Measurements from ENCODE around the gene EPHA3. TPM values are rescaled to one million over a fixed set of nuclear protein-coding genes. Genes with fewer than 3 reads are reported as not detected.

The EPHA3 gene
- polyA plus RNA-seq, 2 of the 4 experiments (the other 2 are of a cell fraction), result not detected

GRCh38 chr3:89116476-89116875 is 9.1 kb downstream of the EPHA3 start:
- CTCF ChIA-PET, result interaction anchor here (0.7 kb wide), 1 partner anchor 814 kb away, joined by 3 read pairs; no protein-coding TSS in a partner anchor
- FAIRE-seq, result no peak
- POLR2A ChIA-PET, result no interaction called here

GRCh38 chr3:89138048-89138447 is 30.6 kb downstream of the EPHA3 start:
- WGBS (ENCODE audit: missing lambda C conversion rate), result 44% methylated on average over 2 of the region's 2 CpGs
- POLR2A ChIA-PET, result no interaction called here
- TF ChIP-seq FOSL2 (IDR thresholded peaks at IDR 0.05) (no peak), FOSL2 (CRISPR knock-in tag; IDR thresholded peaks at IDR 0.05) (no peak), HOXA7 (CRISPR knock-in tag; IDR thresholded peaks at IDR 0.05) (no peak), ESRRA (IDR thresholded peaks at IDR 0.05; ENCODE audit: borderline replicate concordance, low read length) (no peak), BHLHE40 (IDR thresholded peaks at IDR 0.05; ENCODE audit: low read depth, low read length) (no peak), NR3C1 (IDR thresholded peaks at IDR 0.05) (no peak), HOXB5 (CRISPR knock-in tag; IDR thresholded peaks at IDR 0.05) (no peak), TFCP2L1 (CRISPR knock-in tag; IDR thresholded peaks at IDR 0.05) (no peak), SREBF2 (IDR thresholded peaks at IDR 0.05) (no peak), FOSB (CRISPR knock-in tag; IDR thresholded peaks at IDR 0.05) (no peak), TP53 (CRISPR knock-in tag; IDR thresholded peaks at IDR 0.05) (no peak), BCL3 (IDR thresholded peaks at IDR 0.05) (no peak), RNF2 (IDR thresholded peaks at IDR 0.05; ENCODE audit: borderline replicate concordance, low read depth) (no peak), HMGXB4 (CRISPR knock-in tag; IDR thresholded peaks at IDR 0.05; ENCODE audit: borderline replicate concordance) (no peak), FOXS1 (CRISPR knock-in tag; IDR thresholded peaks at IDR 0.05) (no peak)

More at GRCh38 chr3:89116476-89116875, 9.1 kb downstream of the EPHA3 start:
- H3K9me3 ChIP-seq, result no peaks in the 10 kb centered on the region
- ATAC-seq (no peak), DNase-seq (ENCODE audit: low read depth in 1 of 2, low spot score in 1 of 2) (no peak)
- TF ChIP-seq POLR2AphosphoS2 (conservative IDR thresholded peaks at IDR 0.05; ENCODE audit: low read length), result no peak
- no peak for TF ChIP-seq CBX8 (IDR thresholded peaks at IDR 0.05)
- TF ChIP-seq PBX3 (IDR thresholded peaks at IDR 0.05), result no peak
- TF ChIP-seq CTCF (IDR thresholded peaks at IDR 0.05), result no peak
- TF ChIP-seq ZC3H11A (IDR thresholded peaks at IDR 0.05), result no peak
- TF ChIP-seq RARB (CRISPR knock-in tag; IDR thresholded peaks at IDR 0.05), result no peak
- no peak for TF ChIP-seq SREBF2 (IDR thresholded peaks at IDR 0.05)
- no peak for TF ChIP-seq HES2 (IDR thresholded peaks at IDR 0.05)
- TF ChIP-seq RFX5 (IDR thresholded peaks at IDR 0.05), result no peak
- no peak for TF ChIP-seq JUNB (IDR thresholded peaks at IDR 0.05)
- TF ChIP-seq E2F6 (IDR thresholded peaks at IDR 0.05; ENCODE audit: borderline replicate concordance, low read depth), result no peak
- TF ChIP-seq SMC3 (IDR thresholded peaks at IDR 0.05), result no peak
- TF ChIP-seq ELK1 (IDR thresholded peaks at IDR 0.05; ENCODE audit: low read depth, low read length), result no peak
- no peak for TF ChIP-seq CHD4 (IDR thresholded peaks at IDR 0.05; ENCODE audit: borderline replicate concordance)
- TF ChIP-seq FOSL2 (IDR thresholded peaks at IDR 0.05), result no peak
- no peak for TF ChIP-seq FOSL2 (CRISPR knock-in tag; IDR thresholded peaks at IDR 0.05)
- no peak for TF ChIP-seq EHMT2 (IDR thresholded peaks at IDR 0.05; ENCODE audit: low read depth)
- H3K4me3 ChIP-seq, result no peak overlapping the region
- no peak overlapping the region for H3K4me2 ChIP-seq
- no peak overlapping the region for H3K27ac ChIP-seq
- no peaks in the 10 kb centered on the region for H3K4me1 ChIP-seq

More at GRCh38 chr3:89138048-89138447, 30.6 kb downstream of the EPHA3 start:
- ATAC-seq, result no peak
- Histone ChIP-seq H3K4me2 (no peak overlapping the region), H3K4me3 (no peak overlapping the region), H3K4me1 (no peaks in the 10 kb centered on the region), H3K27ac (no peak overlapping the region), H3K9me3 (no peaks in the 10 kb centered on the region)
- FAIRE-seq, result no peak
- DNase-seq (ENCODE audit: low read depth in 1 of 2, low spot score in 1 of 2), result no peak
- CTCF ChIA-PET, result no interaction called here

All from A549 (cell line).